Smooth muscle cell (in vitro differentiated cells): Measurements from ENCODE around the gene DOLK. TPM values are rescaled to one million over a fixed set of nuclear protein-coding genes. Genes with fewer than 3 reads are reported as not detected.
A peak's percentile ranks its signal among the peaks of the same experiment; 100 is the strongest.

ENCODE experiments used
- DNase-seq: peaks from one replicate; lab custom pipeline; 2025; ENCODE audit not compliant: unreplicated experiment; lab: John Stamatoyannopoulos, UW
- H2AFZ ChIP-seq: fragments of 200-600 bp; sonication (generic); 2 replicates; pipeline ENCODE4 v1.6.0; 2016; ENCODE audit warnings: antibody characterized with exemption, low read depth, mild to moderate bottlenecking
- H3F3A ChIP-seq: fragments of 200-600 bp; sonication (generic); 2 replicates; pipeline ENCODE4 v1.6.0; 2017; ENCODE audit warnings: antibody characterized with exemption, low read depth
- H3K27ac ChIP-seq: fragments of 200-600 bp; sonication (generic); 2 replicates; pipeline ENCODE4 v1.5.1; 2016; ENCODE audit warnings: low read depth, mild to moderate bottlenecking
- H3K27me3 ChIP-seq: fragments of 200-600 bp; sonication (generic); 2 replicates; pipeline ENCODE4 v1.6.1; 2016; ENCODE audit warnings: low read depth, mild to moderate bottlenecking
- H3K36me3 ChIP-seq: fragments of 200-600 bp; sonication (generic); 2 replicates; pipeline ENCODE4 v1.5.1; 2016; ENCODE audit warnings: low read depth
- H3K4me1 ChIP-seq: fragments of 200-600 bp; sonication (generic); 2 replicates; pipeline ENCODE4 v1.5.1; 2016; ENCODE audit warnings: low read depth
- H3K4me2 ChIP-seq: fragments of 200-600 bp; sonication (generic); 2 replicates; pipeline ENCODE4 v1.6.0; 2016; ENCODE audit warnings: mild to moderate bottlenecking
- H3K4me3 ChIP-seq: fragments of 200-600 bp; sonication (generic); 2 replicates; pipeline ENCODE4 v1.5.1; 2016; ENCODE audit warnings: mild to moderate bottlenecking
- H3K79me2 ChIP-seq: fragments of 200-600 bp; sonication (generic); 2 replicates; pipeline ENCODE4 v1.6.0; 2016; ENCODE audit warnings: low read depth, mild to moderate bottlenecking
- H3K9ac ChIP-seq: fragments of 200-600 bp; sonication (generic); 2 replicates; pipeline ENCODE4 v1.6.0; 2016; ENCODE audit warnings: low read depth
- H3K9me3 ChIP-seq: fragments of 200-600 bp; sonication (generic); replicated peaks from 2 replicates; pipeline ENCODE4 v1.5.1; 2016; ENCODE audit warnings: low read depth
- H4K20me1 ChIP-seq: fragments of 200-600 bp; sonication (generic); 2 replicates; pipeline ENCODE4 v1.6.0; 2016; ENCODE audit warnings: low read depth
- CTCF ChIP-seq: fragments of 200-600 bp; sonication (generic); IDR thresholded peaks from 2 replicates; pipeline ENCODE4 v1.5.1; 2017; ENCODE audit warnings: borderline replicate concordance, mild to moderate bottlenecking, antibody characterized with exemption; ENCODE audit not compliant: insufficient read depth, poor library complexity, severe bottlenecking
- WGBS: methylation state at CpG from one replicate; pipeline ENCODE4 v1.1.7; 2016; ENCODE audit warnings: low lambda C conversion rate; 5-methylcytosine and 5-hydroxymethylcytosine counted together
- polyA plus RNA-seq: library from polyadenylated mRNA; unstranded; fragments of >200 nt; fragmentation: Nextera tagmentation; extraction: Ambion mirVana; gene quantifications from 2 replicates; pipeline ENCODE4 v1.2.1, GENCODE V29; 2016
- total RNA-seq: library from RNA; depleted of rRNA; stranded (reverse); fragments of >200 nt; gene quantifications from 2 replicates; pipeline ENCODE4 v1.2.3, GENCODE V29; 2014

DOLK gene
- total and polyA plus RNA-seq, 2 experiments from 2014 or later, result 14.1 to 31.3 TPM

GRCh38 chr9:128911529-128912035, 35.8 kb downstream of the DOLK start:
- 16% methylated on average over 8 of the region's 8 CpGs for WGBS
- peak; percentile 12 for DNase-seq
- no peak for TF ChIP-seq CTCF
- H2AFZ ChIP-seq, result no peak overlapping the region
- no peak overlapping the region for H3K4me3 ChIP-seq
- H3K36me3 ChIP-seq, result peaks cover 15% of the 10 kb centered on the region
- H3K27me3 ChIP-seq, result no peaks in the 10 kb centered on the region
- H3K4me1 ChIP-seq, result peaks cover 20% of the 10 kb centered on the region
- H3K27ac ChIP-seq, result peak overlapping the region; percentile 94
- no peaks in the 10 kb centered on the region for H3K9me3 ChIP-seq
- peaks cover 29% of the 10 kb centered on the region for H4K20me1 ChIP-seq
- H3K79me2 ChIP-seq, result peaks cover 62% of the 10 kb centered on the region
- peak overlapping the region; percentile 66 for H3K9ac ChIP-seq
- peaks cover 4% of the 10 kb centered on the region for H3F3A ChIP-seq
- H3K4me2 ChIP-seq, result peak overlapping the region; percentile 78

GRCh38 chr9:128910906-128911305, 36.5 kb downstream of the DOLK start:
- H3K27me3 ChIP-seq, result no peaks in the 10 kb centered on the region
- peaks cover 29% of the 10 kb centered on the region for H4K20me1 ChIP-seq
- H2AFZ ChIP-seq, result no peak overlapping the region
- H3K79me2 ChIP-seq, result peaks cover 64% of the 10 kb centered on the region
- no peak overlapping the region for H3K9ac ChIP-seq
- H3K4me3 ChIP-seq, result no peak overlapping the region
- peak overlapping the region; percentile 78 for H3K4me2 ChIP-seq
- H3K27ac ChIP-seq, result peak overlapping the region; percentile 94
- 84% methylated on average over 6 of the region's 6 CpGs for WGBS
- peaks cover 4% of the 10 kb centered on the region for H3F3A ChIP-seq
- DNase-seq, result no peak
- peaks cover 20% of the 10 kb centered on the region for H3K4me1 ChIP-seq
- H3K36me3 ChIP-seq, result peaks cover 15% of the 10 kb centered on the region
- TF ChIP-seq CTCF, result no peak
- H3K9me3 ChIP-seq, result no peaks in the 10 kb centered on the region

GRCh38 chr9:128909859-128910258, 37.5 kb downstream of the DOLK start:
- H3K4me3 ChIP-seq, result no peak overlapping the region
- H3K4me2 ChIP-seq, result no peak overlapping the region
- no peak overlapping the region for H3K27ac ChIP-seq
- no peak overlapping the region for H2AFZ ChIP-seq
- H3K9ac ChIP-seq, result no peak overlapping the region
- WGBS, result 96% methylated on average over 4 of the region's 4 CpGs
- H3K27me3 ChIP-seq, result no peaks in the 10 kb centered on the region
- peaks cover 67% of the 10 kb centered on the region for H3K79me2 ChIP-seq
- peaks cover 15% of the 10 kb centered on the region for H3K36me3 ChIP-seq
- no peak for TF ChIP-seq CTCF
- DNase-seq, result no peak
- peaks cover 29% of the 10 kb centered on the region for H4K20me1 ChIP-seq
- no peaks in the 10 kb centered on the region for H3K9me3 ChIP-seq
- peaks cover 8% of the 10 kb centered on the region for H3F3A ChIP-seq
- peaks cover 20% of the 10 kb centered on the region for H3K4me1 ChIP-seq

GRCh38 chr9:128908372-128908771, 39.0 kb downstream of the DOLK start:
- Histone ChIP-seq H3K27me3 (no peaks in the 10 kb centered on the region), H3K27ac (no peak overlapping the region), H3K4me1 (peaks cover 20% of the 10 kb centered on the region), H3K4me2 (no peak overlapping the region), H3K9ac (no peak overlapping the region), H3K36me3 (peaks cover 15% of the 10 kb centered on the region), H3K4me3 (no peak overlapping the region), H3K79me2 (peaks cover 61% of the 10 kb centered on the region), H2AFZ (no peak overlapping the region), H4K20me1 (peaks cover 35% of the 10 kb centered on the region), H3K9me3 (no peaks in the 10 kb centered on the region), H3F3A (peaks cover 8% of the 10 kb centered on the region)
- no peak for DNase-seq
- no peak for TF ChIP-seq CTCF
- whole genome bisulfite sequencing, result 99% methylated on average over 24 of the region's 24 CpGs
